Heart left ventricle (tissue), 13 donors: ENCODE data around the gene OPCML.

ENCODE experiments used
- CTCF ChIP-seq, 12 donors: fragments of 200-600 bp; sonication (generic) in 4 of 12; IDR thresholded peaks; one replicate each; pipeline versions ENCODE4 v1.5.0 to v1.8.0; 2018 to 2022; ENCODE audit warnings: antibody characterized with exemption in 12 of 12, mild to moderate bottlenecking in 5 of 12
- POLR2A ChIP-seq, 2 donors: fragments of 450-650 bp; IDR thresholded peaks; one replicate each; pipeline ENCODE4 v1.6.1; 2017; ENCODE audit warnings: antibody characterized with exemption in 2 of 2, mild to moderate bottlenecking in 2 of 2, moderate library complexity in 2 of 2
- donor health status: ischemic (EF 13 %, LVEDD 7.1; RV severe dilation, severe dysfunction).
- donor health status: DM: no; HTN: yes; CAD: no.
- donor health status: DM: no; HTN: no; CAD: no.
- donor health status: ischemic (EF 25% LVEDD 6.9; RV normal size, moderate dysfunction).
- donor health status: ischemic (EF 25% LVEDD 5.7; RV mildly dilated, moderate dysfunction).
- donor health status: ischemic (EF 35%, LVEDD 5.7; RV mildly dilated, moderate dysfunction).
- donor health status: nonischemic (EF 11% LVEDD 7.7; RV severe dilation, severe dysfunction).
- donor health status: DM: yes; HTN: yes; CAD: no.
- donor health status: PGD.
- donor health status: ischemic (EF 29% LVEDD 5.4; RV normal size, mild dysfunction).
- donor health status: nonischemic (EF 23%, LVEDD 6.1; RV moderate dilation, normal function).

GRCh38 chr11:132610216-132610615, 922.1 kb downstream of the OPCML start:
- no peak for TF ChIP-seq CTCF (IDR thresholded peaks at IDR 0.05)
- no peak for TF ChIP-seq POLR2A (IDR thresholded peaks at IDR 0.05)
